ENCODE measurements around the gene CCDC33. TPM values are rescaled to one million over a fixed set of nuclear protein-coding genes. Genes with fewer than 3 reads are reported as not detected.

The CCDC33 gene
- total RNA-seq, 4 donors from 2014 or later = not detected

DNA sequence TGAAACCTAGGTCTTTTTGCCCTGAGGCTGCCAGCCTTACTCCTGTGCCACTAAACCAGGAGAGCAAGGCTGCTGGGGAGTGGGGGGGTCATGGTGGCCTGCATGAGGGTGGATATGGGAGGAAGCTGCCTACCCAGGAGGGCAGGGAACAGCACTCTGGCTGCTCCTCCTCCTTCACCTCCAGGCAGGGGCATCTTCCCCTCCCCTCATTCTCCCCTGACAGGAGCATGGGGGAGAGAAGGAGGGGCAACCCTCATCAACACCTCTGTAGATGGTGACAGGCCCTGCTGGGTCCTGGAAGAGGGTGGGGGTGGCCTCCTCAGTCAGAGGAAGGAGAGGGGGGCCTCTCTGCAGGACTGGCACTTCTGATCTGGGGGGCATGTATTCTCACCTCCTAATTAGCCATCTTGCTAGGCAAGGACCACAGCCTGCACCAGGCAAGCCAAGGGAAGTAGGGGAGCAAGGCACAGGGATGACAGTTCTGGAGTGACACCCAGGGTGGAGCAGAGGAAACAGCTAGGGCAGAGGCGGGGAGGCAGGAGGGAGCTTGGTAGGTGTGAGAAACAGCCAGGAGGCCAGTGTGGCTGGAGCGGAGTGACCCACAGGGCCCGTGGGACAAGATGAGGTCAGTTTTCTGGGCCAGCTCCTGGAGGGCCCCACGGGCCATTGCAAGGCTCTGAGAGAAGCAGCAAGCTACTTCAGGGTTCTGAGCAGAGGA lies 4.9 kb downstream of the CCDC33 start:
- DNase-seq (ENCODE audit: low spot score) (no peak), ATAC-seq (ENCODE audit: low FRiP score) (no peak)
- TF ChIP-seq CTCF (IDR thresholded peaks at IDR 0.05) = no peak

DNA sequence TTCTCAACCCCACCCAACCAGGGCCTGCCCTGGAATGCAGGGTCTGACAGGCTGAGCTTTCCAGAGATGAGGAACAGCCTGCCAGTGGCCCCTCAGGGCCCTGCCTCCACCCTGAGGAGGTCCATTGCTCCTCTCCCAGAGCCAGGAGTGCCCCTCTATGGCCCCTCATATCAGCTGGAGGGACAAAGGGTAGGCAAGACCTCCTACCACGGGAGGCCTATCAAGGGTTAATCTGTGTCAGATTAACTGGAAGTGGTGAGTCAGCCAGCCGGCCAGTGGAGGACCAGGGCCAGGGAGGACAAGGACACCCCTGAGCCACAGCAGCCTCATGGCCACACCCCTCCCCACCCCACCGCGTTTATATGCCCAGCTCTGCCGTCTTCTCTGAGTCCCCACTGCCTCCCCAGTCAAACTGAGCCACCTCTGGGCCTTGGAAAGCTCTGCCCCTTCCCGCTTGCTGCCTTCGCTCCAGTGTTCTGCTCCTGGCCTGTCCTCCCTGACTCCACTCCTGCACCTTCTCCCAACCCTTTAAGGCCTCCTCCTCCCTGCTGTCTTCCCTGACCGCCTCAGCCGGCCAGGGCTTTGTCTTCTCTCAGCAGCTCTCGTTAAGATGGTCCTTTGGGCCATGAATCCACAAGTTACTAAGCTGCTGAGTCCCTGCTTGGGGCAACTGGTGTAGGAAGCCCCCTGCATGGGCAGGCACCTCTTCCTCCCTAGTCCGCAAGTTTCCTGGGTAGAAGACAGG lies 6.5 kb downstream of the CCDC33 start:
- no peak for ATAC-seq (ENCODE audit: low FRiP score)
- no peak for DNase-seq (ENCODE audit: low spot score)
- TF ChIP-seq CTCF (IDR thresholded peaks at IDR 0.05) = no peak

GRCh38 chr15:74243431-74243830 lies 7.3 kb downstream of the CCDC33 start:
- ATAC-seq (ENCODE audit: low FRiP score) = no peak

GRCh38 chr15:74244822-74245341 lies 8.8 kb downstream of the CCDC33 start:
- TF ChIP-seq CTCF (IDR thresholded peaks at IDR 0.05) = no peak
- no peak for DNase-seq (ENCODE audit: low spot score)
- peak; percentile 20 for ATAC-seq (ENCODE audit: low FRiP score)

More at GRCh38 chr15:74243431-74243830, 7.3 kb downstream of the CCDC33 start:
- TF ChIP-seq CTCF (IDR thresholded peaks at IDR 0.05) = no peak
- no peak for DNase-seq (ENCODE audit: low spot score)

DNA sequence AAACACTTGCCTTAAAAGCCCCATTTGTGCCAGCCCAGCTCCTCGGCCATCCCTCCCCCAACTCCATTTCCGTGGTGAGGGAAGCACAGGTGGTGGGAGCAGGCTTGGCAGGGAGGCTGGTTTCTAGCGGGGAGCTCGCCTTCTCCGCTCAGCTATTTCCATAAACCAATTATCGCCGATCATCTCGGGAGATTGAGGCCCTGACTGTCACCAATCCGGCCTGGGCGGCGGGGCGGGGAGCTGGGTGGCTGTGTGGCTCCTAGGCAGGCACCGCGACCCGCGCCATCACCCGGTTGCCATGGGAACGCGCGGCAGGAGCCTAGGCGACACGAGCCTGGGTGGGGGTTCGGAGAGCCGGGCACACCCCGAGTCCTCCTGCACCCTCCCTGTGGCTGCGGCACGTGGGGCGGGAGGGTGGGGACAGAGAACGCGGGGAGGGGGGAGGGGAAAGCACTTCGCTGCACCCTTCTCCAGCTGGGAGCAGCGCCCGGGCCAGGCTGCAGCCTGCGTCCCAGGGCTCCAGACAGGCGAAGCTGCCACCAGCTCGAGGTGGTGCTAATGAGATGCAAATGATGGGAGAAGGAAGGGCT lies 9.3 kb downstream of the CCDC33 start:
- TF ChIP-seq CTCF (IDR thresholded peaks at IDR 0.05) = no peak
- ATAC-seq (ENCODE audit: low FRiP score) (no peak), DNase-seq (ENCODE audit: low spot score) (no peak)

DNA sequence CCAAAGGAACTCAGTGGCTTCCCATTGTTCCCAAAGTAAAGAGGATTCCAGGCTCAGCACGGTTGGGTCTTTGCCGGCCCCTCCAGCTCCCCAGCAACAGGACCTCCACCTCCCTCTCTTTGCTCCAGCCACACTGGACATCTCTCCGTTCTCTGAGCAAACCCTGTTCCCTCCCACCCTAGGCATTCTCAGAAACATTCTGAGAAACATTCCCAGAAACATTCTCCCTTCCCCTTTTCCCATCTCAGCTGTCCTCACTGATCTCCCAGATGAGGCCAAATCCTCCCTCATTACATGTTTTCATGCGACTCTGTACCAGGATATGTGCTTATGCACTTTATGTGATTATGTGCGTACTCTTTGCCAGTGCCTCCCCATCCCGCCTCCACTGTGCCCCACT lies 14.1 kb downstream of the CCDC33 start:
- DNase-seq (ENCODE audit: low spot score) (no peak), ATAC-seq (ENCODE audit: low FRiP score) (no peak)
- no peak for TF ChIP-seq CTCF (IDR thresholded peaks at IDR 0.05)
